ENCODE data around the gene SIRT3. TPM values are rescaled to one million over a fixed set of nuclear protein-coding genes. Genes with fewer than 3 reads are reported as not detected.

The SIRT3 gene
- total RNA-seq, 4 donors from 2014 or later: 8.1 to 48.0 (median 14.7) TPM

- TF ChIP-seq CTCF (IDR thresholded peaks at IDR 0.05; ENCODE audit: low read depth): no peak
Observed at GRCh38 chr11:209275-210121, 26.6 kb downstream of the SIRT3 start.

GRCh38 chr11:208917-209260 is 27.3 kb downstream of the SIRT3 start:
- no peak for TF ChIP-seq CTCF (IDR thresholded peaks at IDR 0.05; ENCODE audit: low read depth)

GRCh38 chr11:208181-208916 is 27.8 kb downstream of the SIRT3 start:
- TF ChIP-seq CTCF (IDR thresholded peaks at IDR 0.05; ENCODE audit: low read depth): no peak

GRCh38 chr11:207863-208180 is 28.3 kb downstream of the SIRT3 start:
- TF ChIP-seq CTCF (IDR thresholded peaks at IDR 0.05; ENCODE audit: low read depth): no peak

GRCh38 chr11:207208-207862 is 28.8 kb downstream of the SIRT3 start, which contains the start of the genes BET1L and RIC8A:
Gene BET1L, minus strand, starts transcription at chr11:207399. Its CDS starts 78 bp downstream, at chr11:207321.
Gene RIC8A, plus strand, starts transcription at chr11:207708. Its CDS starts 1,147 bp downstream, at chr11:208855.
- no peak for TF ChIP-seq CTCF (IDR thresholded peaks at IDR 0.05; ENCODE audit: low read depth)

- TF ChIP-seq CTCF (IDR thresholded peaks at IDR 0.05; ENCODE audit: low read depth): no peak
Observed at GRCh38 chr11:206526-207207, 29.5 kb downstream of the SIRT3 start.
